ENCODE results near the gene MMP17. TPM values are rescaled to one million over a fixed set of nuclear protein-coding genes. Genes with fewer than 3 reads are reported as not detected.

Gene MMP17
- total RNA-seq, 1 experiment from 2014 or later = 41.7 TPM

GRCh38 chr12:131848753-131849152, 20.6 kb downstream of the MMP17 start:
- no peak for DNase-seq (ENCODE audit: low read depth)

GRCh38 chr12:131849700-131850553, 21.7 kb downstream of the MMP17 start:
- DNase-seq (ENCODE audit: low read depth) = no peak

DNA sequence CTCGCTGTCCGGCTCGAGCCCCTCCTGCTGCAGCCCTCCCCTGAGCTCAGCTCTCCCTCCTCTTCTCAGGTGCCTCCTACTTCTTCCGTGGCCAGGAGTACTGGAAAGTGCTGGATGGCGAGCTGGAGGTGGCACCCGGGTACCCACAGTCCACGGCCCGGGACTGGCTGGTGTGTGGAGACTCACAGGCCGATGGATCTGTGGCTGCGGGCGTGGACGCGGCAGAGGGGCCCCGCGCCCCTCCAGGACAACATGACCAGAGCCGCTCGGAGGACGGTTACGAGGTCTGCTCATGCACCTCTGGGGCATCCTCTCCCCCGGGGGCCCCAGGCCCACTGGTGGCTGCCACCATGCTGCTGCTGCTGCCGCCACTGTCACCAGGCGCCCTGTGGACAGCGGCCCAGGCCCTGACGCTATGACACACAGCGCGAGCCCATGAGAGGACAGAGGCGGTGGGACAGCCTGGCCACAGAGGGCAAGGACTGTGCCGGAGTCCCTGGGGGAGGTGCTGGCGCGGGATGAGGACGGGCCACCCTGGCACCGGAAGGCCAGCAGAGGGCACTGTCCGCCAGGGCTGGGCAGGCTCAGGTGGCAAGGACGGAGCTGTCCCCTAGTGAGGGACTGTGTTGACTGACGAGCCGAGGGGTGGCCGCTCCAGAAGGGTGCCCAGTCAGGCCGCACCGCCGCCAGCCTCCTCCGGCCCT, 22.8 kb downstream of the MMP17 start:
- no peak for DNase-seq (ENCODE audit: low read depth)

GRCh38 chr12:131851741-131852550, 23.8 kb downstream of the MMP17 start:
- no peak for DNase-seq (ENCODE audit: low read depth)

DNA sequence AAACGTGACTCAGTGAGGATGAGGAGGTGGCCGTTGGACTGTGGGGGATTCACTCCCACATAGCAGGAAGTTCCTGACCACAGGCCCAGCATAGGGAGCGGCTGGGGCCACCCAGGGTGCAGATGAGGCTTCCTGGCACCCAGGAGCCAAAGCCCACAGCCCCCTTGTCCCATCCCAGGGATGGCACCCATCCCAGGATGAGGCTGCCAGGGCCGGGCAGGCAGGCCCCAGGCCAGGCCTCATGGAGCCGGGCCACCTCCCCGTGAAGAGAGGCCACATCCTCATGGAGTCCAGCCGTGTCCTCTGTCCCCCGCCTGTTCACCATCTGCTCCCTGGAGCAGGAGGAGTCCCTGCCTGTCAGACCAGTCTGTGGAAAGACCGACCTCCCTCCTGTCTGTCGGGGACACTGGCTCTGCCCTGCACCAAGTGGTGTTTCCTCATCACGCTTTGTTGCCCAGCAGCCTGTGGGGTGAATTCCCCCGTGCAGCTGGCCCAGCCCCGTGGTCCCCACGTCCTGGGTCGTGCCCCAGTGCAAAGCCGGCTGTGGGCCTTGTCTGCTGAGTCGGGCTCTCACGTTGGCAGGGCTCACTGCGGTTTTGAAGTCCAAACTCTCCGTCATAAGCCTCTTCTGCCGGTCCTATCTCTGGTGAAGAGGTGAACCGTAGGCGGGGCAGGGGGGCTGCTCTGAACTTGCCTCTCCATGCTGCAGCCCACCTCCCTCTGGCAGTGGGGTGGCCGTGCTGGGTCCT, 24.5 kb downstream of the MMP17 start:
- DNase-seq (ENCODE audit: low read depth) = no peak

- no peak for DNase-seq (ENCODE audit: low read depth)
Observed at GRCh38 chr12:131853832-131854797, 25.9 kb downstream of the MMP17 start.

- DNase-seq (ENCODE audit: low read depth) = no peak
Observed at GRCh38 chr12:131854861-131855476, 26.8 kb downstream of the MMP17 start.

DNA sequence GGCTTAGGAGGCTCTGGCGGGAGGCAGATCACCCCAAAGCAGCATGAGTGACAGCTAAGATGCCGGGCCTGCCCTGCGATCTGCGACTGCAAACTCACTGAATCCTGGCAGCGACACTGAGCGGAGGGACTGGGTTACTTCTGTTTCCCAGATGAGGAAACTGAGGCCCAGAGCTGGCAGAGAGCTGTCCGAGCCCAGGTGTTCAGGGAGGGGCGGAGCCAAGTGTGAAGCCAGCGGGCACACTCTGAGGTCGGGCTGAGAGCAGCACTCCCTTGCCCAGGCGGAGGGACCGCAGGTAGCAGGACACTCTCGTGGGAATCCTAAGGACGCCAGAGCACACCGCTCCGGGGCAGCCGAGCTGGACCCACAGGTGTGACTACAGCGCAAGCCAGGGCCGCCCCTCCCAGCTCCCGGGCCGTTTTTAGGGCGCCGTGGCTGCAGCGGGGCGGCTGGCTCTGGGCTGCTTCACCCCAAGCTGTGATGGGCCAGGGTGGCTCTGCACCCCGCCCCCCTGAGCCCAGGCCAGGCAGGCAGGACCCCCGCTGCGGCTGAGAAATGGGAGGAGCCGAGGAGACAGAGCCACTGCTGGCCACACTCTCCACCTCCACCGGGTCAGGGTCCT, 27.4 kb downstream of the MMP17 start:
- DNase-seq (ENCODE audit: low read depth) = no peak

DNA sequence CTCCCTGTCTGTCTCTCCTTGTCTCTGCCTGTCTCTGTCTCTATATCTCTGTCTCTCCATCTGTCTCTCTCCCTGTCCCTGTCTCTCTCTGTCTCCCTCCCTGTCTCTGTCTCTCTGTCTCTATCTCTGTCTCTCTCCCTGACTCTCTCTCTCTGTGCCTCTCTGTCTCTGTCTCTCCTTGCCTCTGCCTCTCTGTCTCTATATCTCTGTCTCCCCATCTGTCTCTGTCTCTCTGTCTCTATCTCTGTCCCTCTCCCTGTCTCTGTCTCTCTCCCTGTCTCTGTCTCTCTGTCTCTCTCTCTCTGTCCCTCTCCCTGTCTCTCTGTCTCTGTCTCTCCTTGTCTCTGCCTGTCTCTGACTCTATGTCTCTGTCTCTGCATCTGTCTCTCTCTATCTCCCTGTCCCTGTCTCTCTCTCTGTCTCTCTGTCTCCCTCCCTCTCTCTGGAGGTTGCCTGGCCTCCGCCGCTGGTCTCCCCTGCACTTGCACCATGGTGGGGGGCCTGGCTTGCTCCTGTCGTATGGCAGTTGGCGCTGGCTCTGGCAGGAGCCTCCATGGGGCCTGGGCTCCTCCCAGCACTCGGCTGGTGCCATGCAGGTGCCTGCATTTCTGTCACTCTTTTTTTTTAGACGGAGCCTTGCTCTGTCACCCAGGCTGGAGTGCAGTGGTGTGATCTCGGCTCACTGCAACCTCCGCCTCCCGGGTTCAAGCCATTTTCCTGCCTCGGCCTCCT, 28.3 kb downstream of the MMP17 start:
- DNase-seq (ENCODE audit: low read depth) = no peak

DNA sequence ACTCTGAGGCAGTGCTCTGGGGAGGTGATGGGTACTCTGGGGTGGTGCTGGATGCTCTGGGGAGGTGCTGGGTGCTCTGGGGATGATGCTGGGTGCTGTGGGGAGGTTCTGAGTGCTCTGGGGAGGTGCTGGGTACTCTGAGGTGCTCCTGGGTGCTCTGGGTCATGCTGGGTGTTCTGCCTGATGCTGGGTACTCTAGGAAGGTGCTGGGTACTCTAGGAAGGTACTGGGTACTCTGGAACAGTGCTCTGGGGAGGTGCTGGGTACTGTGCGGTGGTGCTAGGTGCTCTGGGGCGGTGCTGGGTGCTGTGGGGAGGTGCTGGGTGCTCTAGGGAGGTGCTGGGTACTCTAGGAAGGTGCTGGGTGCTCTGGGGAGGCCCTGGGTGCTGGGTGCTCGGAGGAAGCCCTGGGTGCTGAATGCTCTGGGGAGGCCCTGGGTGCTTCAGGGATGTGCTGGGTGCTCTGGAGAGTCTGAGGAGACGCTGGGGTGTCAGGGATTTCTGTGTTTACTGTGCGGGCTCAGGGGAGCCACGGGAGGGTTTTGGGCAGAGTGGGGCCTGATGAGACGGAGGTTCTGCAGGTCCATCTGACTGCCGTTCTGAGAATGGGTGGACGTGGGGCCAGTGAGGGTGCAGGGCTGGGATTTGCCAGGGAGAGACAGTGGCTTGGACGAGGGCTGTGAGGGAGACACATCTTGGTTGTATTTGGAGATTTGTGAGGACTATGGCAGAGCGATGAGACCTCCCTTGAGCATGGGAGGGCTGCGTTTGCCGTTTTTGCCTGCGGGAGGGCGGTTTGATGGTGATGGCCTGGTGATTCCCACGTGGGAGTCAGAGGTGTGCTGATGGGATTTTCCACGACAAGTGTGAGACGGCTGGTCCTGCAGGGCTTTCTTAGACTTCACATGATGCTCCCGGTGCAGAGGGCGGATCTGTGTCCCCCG, 30.0 kb downstream of the MMP17 start:
- DNase-seq (ENCODE audit: low read depth) = no peak

DNA sequence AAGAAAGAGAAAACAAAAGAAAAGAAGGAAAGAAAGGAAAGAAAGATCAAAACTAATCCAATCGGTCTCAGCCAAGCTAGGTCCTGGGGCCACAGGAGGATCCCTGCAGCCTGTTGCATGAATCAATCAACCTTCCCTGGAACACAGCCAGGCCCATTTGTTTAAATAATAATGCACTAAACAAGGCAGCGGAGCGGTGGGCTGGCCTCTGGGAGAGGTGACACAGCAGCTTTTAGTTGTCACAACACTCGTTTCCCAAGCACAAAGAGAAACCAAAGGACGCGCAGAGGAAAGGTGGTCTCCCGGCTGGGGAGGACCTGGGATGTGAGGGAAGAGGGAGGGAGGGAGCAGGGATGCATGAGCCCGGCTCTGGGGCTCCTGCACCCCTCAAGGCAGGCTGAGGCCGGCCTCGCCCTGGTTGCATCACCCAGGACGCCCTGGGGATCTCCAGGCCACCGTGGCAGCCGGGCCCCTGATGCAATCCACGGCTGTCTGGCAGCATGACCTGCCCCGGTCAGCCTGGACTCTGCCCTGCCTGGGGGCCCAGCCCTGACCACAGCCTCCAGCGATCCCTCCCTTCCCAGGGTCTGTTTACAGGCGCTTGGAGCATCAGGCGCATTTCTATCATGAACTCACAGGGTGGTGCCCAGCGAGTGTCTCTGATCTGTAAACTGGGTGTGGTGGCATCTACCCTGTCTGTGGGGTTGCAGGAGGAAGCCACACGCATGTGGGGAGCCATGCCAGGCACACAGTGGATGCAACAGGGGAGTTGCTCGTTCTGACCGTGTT, 32.5 kb downstream of the MMP17 start:
- DNase-seq (ENCODE audit: low read depth) = peak; percentile 52

- DNase-seq (ENCODE audit: low read depth) = no peak
Observed at GRCh38 chr12:131861261-131862083, 33.3 kb downstream of the MMP17 start.

DNA sequence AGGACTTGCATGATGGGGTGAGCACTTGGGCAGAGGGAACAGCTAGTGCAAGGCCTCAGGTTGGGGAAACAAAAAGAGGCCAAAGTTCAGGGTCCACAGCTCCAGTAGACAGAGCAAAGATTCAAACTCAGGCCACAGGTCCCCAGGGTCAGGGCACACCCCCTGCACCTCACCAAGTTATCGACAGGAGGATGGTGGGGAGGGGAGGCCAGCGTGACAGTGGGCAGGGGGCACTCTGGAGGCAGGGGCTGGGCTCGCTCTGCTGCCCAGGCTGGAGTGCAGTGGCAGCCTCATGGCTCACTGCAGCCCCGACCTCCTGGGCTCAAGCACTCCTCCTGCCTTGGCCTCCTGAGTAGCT, 33.9 kb downstream of the MMP17 start:
- no peak for DNase-seq (ENCODE audit: low read depth)

GRCh38 chr12:131862600-131862993, 34.4 kb downstream of the MMP17 start:
- no peak for DNase-seq (ENCODE audit: low read depth)

DNA sequence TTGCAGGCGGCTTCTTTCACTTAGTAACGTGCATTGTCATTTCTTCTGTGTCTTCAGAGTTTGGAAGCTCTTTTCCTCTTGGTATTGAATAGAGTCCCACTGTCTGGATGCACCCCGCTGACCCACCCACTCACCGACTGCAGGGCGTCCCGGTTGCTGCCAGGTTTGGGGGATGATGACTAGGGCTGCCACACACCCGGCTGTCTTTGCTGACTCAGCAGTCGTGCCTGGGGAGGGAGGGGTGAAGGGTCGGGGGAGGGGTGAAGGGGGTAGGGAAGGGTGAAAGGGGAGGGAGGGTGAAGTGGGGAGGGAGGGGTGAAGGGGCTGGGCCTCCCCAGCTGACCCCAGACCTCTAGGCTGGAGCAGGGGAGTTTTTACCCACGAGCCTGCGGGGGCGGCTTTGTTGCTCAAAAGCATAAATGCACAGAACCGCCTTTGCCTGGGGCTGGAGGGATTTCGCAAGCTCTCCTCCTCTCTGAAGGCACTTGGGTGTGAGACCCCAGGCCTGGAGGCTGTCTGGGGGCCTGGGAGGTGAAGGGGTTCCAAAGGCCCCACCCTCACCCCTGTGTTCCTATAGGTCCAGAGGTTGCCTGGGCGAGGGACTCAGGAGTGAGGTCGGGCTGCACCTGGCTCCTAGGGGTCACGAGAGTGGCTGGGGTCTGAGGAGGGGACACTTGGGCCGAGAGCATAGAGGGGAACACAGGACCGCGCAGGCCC, 35.0 kb downstream of the MMP17 start:
- no peak for DNase-seq (ENCODE audit: low read depth)
